ENCODE results near the gene AKAP13.

The AKAP13 gene

DNA sequence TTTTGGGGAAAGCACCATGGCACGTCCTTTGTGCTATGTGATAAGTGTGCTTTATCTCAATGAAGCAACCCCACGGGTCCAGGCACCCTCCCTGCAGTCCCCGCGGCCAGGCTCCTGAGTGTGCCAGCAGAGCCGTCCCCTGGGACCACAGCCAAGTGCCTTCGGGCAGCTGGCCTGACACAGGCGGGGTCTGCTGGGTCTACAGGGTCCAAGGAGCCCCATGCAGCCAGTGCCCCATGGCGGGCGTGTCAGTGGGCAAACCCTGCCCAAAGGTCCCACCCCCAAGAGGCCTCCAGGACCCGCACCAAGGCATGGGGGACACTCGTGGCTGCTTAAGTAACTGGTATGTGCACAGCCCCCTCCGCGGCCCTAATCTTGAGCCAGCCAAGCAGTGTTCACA, 379.0 kb downstream of the AKAP13 start:
- no peak overlapping the region for H3K4me3 ChIP-seq (ENCODE audit: low read depth, low read length)
- no peak for DNase-seq (ENCODE audit: low read depth)

DNA sequence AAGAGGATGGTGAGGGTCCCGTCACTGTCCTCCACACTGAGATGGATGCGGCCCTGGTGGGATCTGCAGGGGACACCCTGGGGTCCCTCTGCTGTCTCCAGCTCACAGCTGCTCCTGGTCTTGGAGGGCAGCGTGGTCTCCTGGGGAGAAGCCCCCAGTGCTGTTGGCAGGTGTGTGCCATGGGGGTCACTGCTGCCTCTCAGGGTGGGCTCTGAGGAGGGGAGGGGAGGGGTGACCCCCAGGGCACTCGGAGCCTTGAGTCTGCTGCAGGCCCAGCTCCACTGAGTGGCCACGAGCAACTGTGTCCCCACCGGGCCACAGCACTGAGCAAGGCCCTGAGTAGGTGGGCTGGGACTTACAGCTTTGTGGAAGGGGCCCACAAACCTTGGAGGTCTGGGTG, 379.6 kb downstream of the AKAP13 start:
- no peak for DNase-seq (ENCODE audit: low read depth)
- H3K4me3 ChIP-seq (ENCODE audit: low read depth, low read length): no peak overlapping the region

DNA sequence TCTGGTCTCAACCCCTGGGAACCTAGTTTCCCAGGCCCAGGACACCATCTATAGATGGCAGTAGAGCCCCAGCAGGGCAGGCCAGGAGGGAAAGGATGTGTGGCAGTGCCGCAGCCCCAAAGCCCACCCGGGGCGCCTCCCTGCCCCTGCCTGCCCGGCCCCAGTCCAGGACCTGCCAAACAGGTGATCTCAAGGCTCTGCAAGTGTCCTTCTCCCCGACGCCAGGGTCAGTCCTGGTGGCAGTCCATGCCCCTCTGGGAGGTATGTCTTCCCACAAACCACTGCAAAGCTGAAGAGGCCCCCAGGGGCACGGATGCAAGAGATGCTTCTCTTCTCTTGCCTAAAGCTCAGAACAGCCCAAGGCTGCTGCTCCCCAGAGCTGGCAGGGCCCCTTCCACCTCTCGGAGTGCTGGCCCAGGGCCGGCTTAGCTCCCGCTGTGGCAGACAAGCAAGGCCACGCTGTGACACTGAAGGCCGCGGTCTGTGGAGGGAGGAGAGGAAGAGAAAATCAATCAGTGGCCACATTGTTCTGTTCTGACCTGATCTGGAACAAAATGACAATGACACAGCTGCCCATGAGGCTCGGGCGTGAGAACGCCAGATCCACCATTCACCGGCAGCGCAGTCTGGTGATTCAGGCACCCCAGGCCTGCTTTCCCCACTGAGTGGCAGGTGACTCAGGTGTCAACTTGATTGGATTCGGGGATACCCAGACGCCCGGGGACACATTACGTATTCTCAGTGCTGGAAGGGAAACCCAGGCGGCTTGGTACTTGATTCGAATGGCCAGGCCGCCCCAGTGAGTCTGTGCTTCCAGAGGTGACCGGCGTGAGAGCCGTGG, 380.3 kb downstream of the AKAP13 start:
- no peak overlapping the region for H3K4me3 ChIP-seq (ENCODE audit: low read depth, low read length)
- no peak for DNase-seq (ENCODE audit: low read depth)

- no peak overlapping the region for H3K4me3 ChIP-seq (ENCODE audit: low read depth, low read length)
- peak; percentile 52 for DNase-seq (ENCODE audit: low read depth)
Observed at GRCh38 chr15:85761635-85762034, 381.2 kb downstream of the AKAP13 start.

DNA sequence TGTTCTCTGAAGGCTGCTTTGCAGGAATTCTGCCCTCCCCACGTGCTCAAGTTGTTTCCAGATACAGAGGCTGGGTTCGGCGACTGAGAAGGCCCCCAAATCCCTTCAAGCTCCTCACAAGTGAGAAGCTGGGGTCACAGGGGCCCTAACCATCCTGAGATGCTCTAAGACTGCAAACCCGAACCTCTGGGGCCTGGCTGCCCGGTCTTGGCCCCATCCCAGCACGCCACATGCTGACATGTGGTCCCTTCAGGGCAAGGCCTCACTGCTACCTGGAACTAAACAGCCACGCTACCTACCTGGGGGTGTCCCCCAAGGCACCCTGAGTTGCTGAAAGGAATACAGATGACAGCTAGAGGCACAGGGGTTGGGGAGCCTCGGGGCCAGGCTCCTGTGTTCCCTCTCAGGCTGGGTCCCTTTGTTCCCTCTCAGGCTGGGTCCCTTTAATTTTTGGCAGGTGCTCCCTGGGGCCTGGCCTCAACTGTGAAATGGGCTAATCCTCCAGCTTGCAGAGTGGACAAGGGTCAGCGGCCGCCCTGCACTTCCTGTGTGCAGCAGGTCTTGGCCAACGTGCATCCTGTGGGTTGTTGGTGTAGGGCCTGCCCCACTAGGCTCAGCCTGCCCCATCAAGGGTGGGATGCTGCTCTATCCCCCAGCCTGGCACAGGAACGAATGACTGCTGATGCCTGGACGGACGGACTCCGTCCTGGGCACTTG, 381.8 kb downstream of the AKAP13 start:
- no peak overlapping the region for H3K4me3 ChIP-seq (ENCODE audit: low read depth, low read length)
- no peak for DNase-seq (ENCODE audit: low read depth)

DNA sequence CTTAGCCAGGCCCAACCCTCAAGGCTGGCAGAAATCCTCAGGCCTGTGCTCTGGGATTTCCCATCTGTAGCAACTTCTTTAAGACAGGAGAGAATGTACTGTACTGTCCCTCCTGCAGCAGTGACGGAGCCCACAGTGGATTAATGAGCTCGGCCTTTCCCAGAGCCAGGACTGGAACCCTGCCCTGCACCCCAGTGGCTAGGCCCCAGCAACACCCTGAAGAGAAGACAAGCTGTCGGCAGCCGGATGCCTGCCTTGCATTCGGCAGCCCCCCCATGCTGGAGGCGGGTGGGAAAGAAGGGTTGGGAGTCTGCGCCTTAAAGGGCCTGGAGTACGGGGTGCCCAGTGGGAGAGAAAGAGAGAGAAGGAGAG, 382.3 kb downstream of the AKAP13 start:
- H3K4me3 ChIP-seq (ENCODE audit: low read depth, low read length): no peak overlapping the region
- no peak for DNase-seq (ENCODE audit: low read depth)

GRCh38 chr15:85763157-85763556, 382.8 kb downstream of the AKAP13 start:
- DNase-seq (ENCODE audit: low read depth): no peak
- H3K4me3 ChIP-seq (ENCODE audit: low read depth, low read length): no peak overlapping the region

GRCh38 chr15:85763673-85764633, 383.6 kb downstream of the AKAP13 start:
- DNase-seq (ENCODE audit: low read depth): no peak
- H3K4me3 ChIP-seq (ENCODE audit: low read depth, low read length): no peak overlapping the region

DNA sequence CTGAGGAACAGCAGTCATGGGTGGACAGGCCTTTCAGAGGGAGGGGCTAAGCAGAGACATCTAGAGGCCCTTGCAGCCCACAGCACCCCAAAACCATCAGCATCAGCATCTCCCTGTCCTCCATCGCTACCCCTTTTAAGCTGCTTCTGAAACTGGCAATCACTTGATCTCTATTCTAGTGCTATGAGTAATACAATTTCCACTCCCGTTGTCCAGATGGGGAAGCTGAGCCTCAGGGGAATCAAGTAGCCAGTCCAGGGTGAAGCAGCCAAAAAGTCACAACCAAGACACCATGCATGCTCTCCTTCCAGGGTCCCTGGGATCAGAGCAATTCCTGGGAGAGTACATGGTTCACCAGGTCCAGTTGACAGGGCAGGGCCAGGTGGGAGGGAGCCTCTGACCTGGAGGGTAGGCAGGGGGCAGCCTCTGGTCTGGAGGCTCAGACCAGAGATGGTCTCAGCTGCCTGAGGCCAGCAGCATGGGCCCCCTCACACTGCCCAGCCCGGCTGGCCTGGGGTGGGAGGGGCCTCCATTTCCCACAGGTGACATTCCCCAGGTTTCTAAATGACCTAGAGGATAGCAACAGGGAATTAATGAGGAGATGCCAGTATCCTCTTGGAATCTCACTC, 384.4 kb downstream of the AKAP13 start:
- no peak for DNase-seq (ENCODE audit: low read depth)
- H3K4me3 ChIP-seq (ENCODE audit: low read depth, low read length): no peak overlapping the region

DNA sequence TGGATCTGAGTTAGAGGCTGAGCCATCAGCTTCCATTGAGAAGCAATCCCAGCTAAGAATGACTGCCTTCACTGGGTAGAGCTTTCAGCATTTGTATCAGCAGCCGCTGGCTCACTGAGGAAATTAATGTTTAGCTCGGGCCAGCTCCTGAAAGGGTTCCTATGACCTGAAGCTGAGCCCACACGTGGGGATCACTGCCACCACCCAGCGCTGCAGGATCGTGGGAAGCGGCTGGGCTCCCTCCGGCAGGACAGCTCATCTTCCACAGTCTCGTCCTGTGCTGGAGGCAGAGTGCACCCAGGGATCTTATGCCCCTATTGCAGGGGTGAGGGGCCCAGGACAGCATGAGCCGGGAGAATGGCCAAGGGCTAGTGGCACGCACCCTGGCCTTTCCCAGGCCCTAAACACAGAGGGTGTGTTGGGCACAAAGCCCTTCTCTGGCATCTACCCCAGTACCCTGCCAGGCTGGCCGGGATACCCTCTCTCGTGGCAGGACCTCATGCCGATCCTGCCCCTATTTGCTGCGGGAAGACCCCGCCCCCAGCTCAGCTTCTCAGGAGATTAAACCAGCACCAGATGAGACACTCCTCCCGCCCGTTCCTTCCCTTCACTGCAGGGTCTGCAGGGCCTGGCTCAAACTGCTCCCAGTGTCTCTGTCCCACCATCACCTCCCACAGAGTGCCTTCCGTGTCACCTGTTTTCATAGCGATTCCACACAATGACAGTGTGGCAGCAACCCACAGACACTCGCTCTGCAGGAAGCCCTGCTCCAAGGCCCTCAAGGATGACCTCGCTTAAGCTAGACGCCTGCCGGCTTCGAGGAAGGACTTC, 385.8 kb downstream of the AKAP13 start:
- DNase-seq (ENCODE audit: low read depth): no peak
- H3K4me3 ChIP-seq (ENCODE audit: low read depth, low read length): no peak overlapping the region

- H3K4me3 ChIP-seq (ENCODE audit: low read depth, low read length): no peak overlapping the region
- DNase-seq (ENCODE audit: low read depth): no peak
Observed at GRCh38 chr15:85767785-85768529, 387.6 kb downstream of the AKAP13 start.

DNA sequence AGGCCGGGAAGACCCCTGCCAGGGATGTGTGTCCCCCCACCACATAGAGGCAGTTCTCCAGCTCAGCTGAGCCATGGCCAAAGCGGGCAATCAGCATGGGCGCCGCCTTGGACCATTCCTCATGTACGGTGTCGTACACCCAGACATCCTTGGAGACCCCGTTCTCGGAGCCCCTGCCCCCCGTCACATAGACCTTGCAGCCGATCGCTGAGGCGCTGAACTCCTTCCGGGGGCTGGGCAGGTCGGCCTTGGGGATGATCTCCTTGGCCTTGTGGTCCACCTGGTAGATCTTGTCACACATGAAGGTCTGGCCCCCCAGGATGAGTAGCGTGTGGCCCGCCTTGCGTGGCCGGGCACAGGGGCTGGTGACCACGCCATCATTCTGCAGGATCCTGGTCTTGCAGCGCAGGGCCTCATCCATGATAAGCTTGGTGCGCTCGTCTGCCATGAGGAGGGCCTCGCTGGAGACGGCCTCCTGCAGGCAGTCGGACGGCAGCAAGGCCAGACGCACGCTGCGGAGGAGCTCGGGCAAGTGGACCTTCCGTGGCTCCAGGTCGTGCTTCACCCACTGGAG, 388.3 kb downstream of the AKAP13 start:
- DNase-seq (ENCODE audit: low read depth): no peak
- H3K4me3 ChIP-seq (ENCODE audit: low read depth, low read length): no peak overlapping the region

DNA sequence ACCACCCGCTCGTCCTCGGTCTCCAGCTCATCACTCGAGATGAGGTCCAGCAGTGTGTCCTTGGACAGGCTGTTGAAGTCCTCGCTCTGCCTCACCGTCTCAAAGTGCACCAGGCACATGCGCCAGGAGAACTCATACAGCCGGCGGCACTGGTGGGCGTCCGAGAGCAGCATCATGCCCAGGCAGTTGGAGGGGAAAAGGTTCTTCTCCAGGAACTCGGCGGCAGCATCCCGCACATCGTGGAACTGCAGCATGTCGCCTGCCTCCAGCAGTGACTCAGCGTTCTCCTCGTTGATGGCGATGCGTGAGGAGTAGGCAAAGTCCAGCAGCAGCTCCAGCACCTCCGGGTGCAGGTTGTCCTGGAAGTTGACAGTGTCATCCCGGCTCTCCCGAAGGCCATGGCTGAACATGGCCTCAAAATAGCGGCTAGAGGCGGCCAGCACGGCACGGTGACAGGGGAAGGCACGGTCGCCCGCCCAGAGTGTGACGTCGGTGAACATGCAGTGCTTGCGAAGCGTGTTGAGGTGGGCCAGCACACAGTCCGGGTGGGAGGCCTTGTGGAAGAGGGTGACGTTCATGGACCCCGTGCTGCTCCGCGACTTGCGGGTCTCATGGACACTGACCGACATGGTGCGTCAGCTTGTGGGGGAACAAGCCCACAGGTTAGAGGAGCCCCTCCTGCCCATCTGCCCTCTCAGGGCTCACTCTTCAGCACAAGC, 388.9 kb downstream of the AKAP13 start:
- no peak for DNase-seq (ENCODE audit: low read depth)
- no peak overlapping the region for H3K4me3 ChIP-seq (ENCODE audit: low read depth, low read length)

DNA sequence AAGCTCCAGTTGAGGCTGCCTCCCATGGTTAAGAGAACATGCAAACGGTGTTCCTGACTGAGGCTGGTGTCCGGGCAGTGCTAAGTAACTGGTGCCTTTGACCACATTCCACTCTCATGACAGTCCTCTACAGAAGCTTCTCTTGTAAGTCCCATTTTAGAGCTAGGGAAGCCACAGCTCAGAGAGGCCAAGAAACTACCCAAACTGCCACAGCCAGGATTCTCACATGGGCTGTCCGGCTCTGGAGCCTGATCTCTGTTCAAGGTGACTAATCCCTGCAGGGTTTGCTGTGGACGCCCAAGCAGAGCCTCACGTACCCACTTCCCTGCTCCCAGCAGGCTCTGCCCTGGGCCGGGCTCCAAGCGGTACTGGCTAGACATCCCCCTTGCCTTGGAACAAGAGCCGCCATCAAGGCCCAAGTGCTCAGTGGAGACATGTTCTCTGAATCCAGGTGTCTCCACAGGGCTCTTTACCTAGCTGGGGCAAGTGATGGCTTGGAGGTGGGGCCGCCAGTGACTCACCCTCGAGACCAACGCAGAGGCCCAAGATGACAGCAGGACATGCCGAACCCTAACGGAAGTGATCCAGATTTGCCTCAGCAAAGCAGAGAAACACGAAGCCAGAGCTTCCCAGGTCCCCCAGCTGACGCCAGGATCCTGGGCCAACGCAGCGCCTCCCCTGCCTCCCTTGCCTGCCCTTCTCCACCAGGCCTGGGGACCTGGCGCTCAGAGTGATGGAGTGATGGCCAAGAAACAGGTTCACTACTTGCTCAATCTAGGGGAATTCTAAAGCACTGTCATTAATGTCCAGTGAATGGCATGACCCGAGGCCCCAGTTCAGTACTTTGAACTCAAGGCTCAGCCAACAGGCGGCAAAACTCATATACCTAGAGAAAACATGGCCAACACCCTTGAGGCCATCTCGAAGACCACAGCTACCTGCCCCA, 390.0 kb downstream of the AKAP13 start:
- H3K4me3 ChIP-seq (ENCODE audit: low read depth, low read length): no peak overlapping the region
- DNase-seq (ENCODE audit: low read depth): no peak

DNA sequence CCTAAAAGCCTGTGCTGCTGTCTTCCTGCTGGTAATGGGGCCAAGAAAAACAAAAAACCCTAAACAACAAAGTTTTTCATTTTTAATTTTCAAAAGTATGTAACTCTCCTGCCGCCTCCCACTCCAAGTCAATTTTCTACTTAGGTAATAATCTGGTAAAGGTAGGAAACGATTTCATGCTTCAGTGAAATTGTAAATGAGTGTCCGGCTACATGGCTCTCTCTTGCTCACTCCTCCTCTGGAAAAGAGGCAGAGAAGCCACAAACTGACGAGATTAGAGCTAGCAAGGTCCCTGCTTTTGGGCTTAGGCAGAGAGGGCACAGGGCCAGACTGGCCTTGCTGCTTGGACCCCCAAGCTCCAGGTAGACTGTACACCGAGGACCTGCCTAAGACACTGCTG, 390.9 kb downstream of the AKAP13 start:
- no peak for DNase-seq (ENCODE audit: low read depth)
- H3K4me3 ChIP-seq (ENCODE audit: low read depth, low read length): no peak overlapping the region

DNA sequence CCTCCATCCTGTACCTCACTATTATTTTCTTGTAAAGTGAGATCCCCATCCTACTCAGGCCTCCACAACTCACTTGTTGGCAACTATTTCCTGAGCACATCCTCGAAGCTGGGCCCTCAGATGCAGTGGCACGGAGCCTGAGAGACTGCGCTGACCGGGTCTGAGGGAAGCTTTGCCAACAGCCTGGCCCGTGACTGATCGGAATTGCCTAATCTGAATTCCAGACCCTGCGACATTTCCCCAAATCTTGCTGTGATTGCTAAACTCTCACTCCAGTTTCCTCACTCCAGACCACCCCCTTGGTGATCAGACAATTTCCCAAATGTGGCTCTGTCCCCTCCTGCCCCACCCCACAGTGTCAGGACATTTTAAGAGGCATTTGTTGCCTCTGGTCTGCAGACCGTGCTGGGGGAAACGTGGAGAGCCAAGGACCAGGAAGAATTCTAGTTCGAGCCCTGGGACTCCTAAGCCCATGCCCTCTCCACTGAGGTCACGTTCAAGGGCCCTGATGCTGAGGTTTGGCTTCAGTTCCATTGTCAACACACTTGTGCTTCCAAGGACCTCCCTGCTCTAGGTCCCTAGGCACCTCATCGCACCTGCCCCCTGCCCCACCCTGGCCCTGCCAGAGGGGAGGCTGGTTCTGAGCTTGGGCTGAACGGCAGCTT, 391.5 kb downstream of the AKAP13 start:
- H3K4me3 ChIP-seq (ENCODE audit: low read depth, low read length): no peak overlapping the region
- no peak for DNase-seq (ENCODE audit: low read depth)
